ENCODE data around the gene MALRD1.

DNA sequence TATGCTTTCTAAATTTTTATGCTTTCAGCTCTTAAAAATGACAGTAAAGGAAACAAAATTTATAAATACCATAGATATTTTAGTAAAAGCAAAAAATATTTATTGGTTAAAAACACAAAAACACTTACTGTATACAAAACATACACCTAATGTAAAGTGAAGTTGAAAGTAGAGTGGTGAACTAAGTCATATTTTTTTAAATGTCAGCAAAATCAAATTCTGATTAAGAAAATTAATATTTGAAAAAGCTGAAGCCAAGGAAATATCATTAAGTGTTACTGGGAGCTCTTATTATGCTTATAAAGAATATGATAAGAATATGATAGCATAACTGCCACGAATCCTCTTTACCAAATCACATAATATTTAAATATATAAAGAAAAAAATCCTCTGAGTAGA, 702.4 kb downstream of the MALRD1 start:
- TF ChIP-seq, protein P1, sequence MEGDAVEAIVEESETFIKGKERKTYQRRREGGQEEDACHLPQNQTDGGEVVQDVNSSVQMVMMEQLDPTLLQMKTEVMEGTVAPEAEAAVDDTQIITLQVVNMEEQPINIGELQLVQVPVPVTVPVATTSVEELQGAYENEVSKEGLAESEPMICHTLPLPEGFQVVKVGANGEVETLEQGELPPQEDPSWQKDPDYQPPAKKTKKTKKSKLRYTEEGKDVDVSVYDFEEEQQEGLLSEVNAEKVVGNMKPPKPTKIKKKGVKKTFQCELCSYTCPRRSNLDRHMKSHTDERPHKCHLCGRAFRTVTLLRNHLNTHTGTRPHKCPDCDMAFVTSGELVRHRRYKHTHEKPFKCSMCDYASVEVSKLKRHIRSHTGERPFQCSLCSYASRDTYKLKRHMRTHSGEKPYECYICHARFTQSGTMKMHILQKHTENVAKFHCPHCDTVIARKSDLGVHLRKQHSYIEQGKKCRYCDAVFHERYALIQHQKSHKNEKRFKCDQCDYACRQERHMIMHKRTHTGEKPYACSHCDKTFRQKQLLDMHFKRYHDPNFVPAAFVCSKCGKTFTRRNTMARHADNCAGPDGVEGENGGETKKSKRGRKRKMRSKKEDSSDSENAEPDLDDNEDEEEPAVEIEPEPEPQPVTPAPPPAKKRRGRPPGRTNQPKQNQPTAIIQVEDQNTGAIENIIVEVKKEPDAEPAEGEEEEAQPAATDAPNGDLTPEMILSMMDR (conservative IDR thresholded peaks at IDR 0.05 in 1 of 2, IDR thresholded peaks at IDR 0.05 in 1 of 2; ENCODE audit: extremely low read depth in 1 of 2, insufficient read depth in 1 of 2, low read depth in 1 of 2, low read length in 2 of 2) = no peak
- TF ChIP-seq EZH2 (IDR thresholded peaks at IDR 0.05; ENCODE audit: borderline replicate concordance, low read length) = no peak
